ENCODE data around the gene CASR. TPM values are rescaled to one million over a fixed set of nuclear protein-coding genes. Genes with fewer than 3 reads are reported as not detected.
A peak's percentile ranks its signal among the peaks of the same experiment; 100 is the strongest.

The CASR gene
- total RNA-seq, 2 experiments from 2014 or later, result 0.04 TPM; not detected in 1

- no peak overlapping the region for H3K4me2 ChIP-seq (ENCODE audit: low read length)
- no peaks in the 10 kb centered on the region for H3K36me3 ChIP-seq (ENCODE audit: insufficient read depth, low read length)
- no peak for DNase-seq (ENCODE audit: low spot score)
- BruUV-seq (replicated peaks), result no TSS peak
- POLR2A ChIA-PET, result no interaction called here
- no peak overlapping the region for H2AFZ ChIP-seq (ENCODE audit: low read length)
- no peaks in the 10 kb centered on the region for H3K9me2 ChIP-seq (ENCODE audit: insufficient read depth, low read length)
- CTCF ChIA-PET (ENCODE audit: unreplicated experiment), result no interaction called here
- no peak overlapping the region for H3K4me3 ChIP-seq (ENCODE audit: low read depth, low read length, poor library complexity, severe bottlenecking)
- intact Hi-C loops (cut with micrococcal nuclease; ENCODE audit: unreplicated experiment), result no loop called here
- H3K27ac ChIP-seq (ENCODE audit: low read depth, low read length, poor library complexity, severe bottlenecking), result no peak overlapping the region
- peaks cover 8% of the 10 kb centered on the region for H3K4me1 ChIP-seq (ENCODE audit: insufficient read depth, low read length, poor library complexity, severe bottlenecking)
- H3K9me3 ChIP-seq (ENCODE audit: low read length), result no peaks in the 10 kb centered on the region
- no peak for TF ChIP-seq CTCF (conservative IDR thresholded peaks at IDR 0.05; ENCODE audit: low read length)
- TF ChIP-seq EZH2phosphoT487 (IDR thresholded peaks at IDR 0.05; ENCODE audit: borderline replicate concordance, low read depth, low read length), result no peak
- no peaks in the 10 kb centered on the region for H4K20me1 ChIP-seq (ENCODE audit: insufficient read depth, low read length)
- no peaks in the 10 kb centered on the region for H3K79me2 ChIP-seq (ENCODE audit: insufficient read depth, low read depth, low read length)
Measured at GRCh38 chr3:122235147-122235546, 51.7 kb downstream of the CASR start.

- H3K9me2 ChIP-seq (ENCODE audit: insufficient read depth, low read length), result no peaks in the 10 kb centered on the region
- ChIA-PET POLR2A (interaction anchor here (0.9 kb wide), 1 partner anchor 16 kb away, joined by 4 read pairs; no protein-coding TSS in a partner anchor), CTCF (ENCODE audit: unreplicated experiment) (no interaction called here)
- intact Hi-C loops (cut with micrococcal nuclease; ENCODE audit: unreplicated experiment), result no loop called here
- no peak overlapping the region for H3K4me2 ChIP-seq (ENCODE audit: low read length)
- H3K9me3 ChIP-seq (ENCODE audit: low read length), result no peaks in the 10 kb centered on the region
- H3K36me3 ChIP-seq (ENCODE audit: insufficient read depth, low read length), result no peaks in the 10 kb centered on the region
- H3K4me3 ChIP-seq (ENCODE audit: low read depth, low read length, poor library complexity, severe bottlenecking), result no peak overlapping the region
- no peak overlapping the region for H2AFZ ChIP-seq (ENCODE audit: low read length)
- H3K4me1 ChIP-seq (ENCODE audit: insufficient read depth, low read length, poor library complexity, severe bottlenecking), result no peaks in the 10 kb centered on the region
- H3K79me2 ChIP-seq (ENCODE audit: insufficient read depth, low read depth, low read length), result no peaks in the 10 kb centered on the region
- BruUV-seq (replicated peaks), result no TSS peak
- no peak for DNase-seq (ENCODE audit: low spot score)
- no peak for TF ChIP-seq EZH2phosphoT487 (IDR thresholded peaks at IDR 0.05; ENCODE audit: borderline replicate concordance, low read depth, low read length)
- no peak for TF ChIP-seq CTCF (conservative IDR thresholded peaks at IDR 0.05; ENCODE audit: low read length)
- H3K27ac ChIP-seq (ENCODE audit: low read depth, low read length, poor library complexity, severe bottlenecking), result no peak overlapping the region
- no peaks in the 10 kb centered on the region for H4K20me1 ChIP-seq (ENCODE audit: insufficient read depth, low read length)
Measured at GRCh38 chr3:122239112-122239511, 55.6 kb downstream of the CASR start.

- H3K4me3 ChIP-seq (ENCODE audit: low read depth, low read length, poor library complexity, severe bottlenecking), result peak overlapping the region; percentile 57
- H2AFZ ChIP-seq (ENCODE audit: low read length), result peak overlapping the region; percentile 94
- TF ChIP-seq EZH2phosphoT487 (IDR thresholded peaks at IDR 0.05; ENCODE audit: borderline replicate concordance, low read depth, low read length) (no peak), CTCF (conservative IDR thresholded peaks at IDR 0.05; ENCODE audit: low read length) (peak; percentile 64)
- DNase-seq (ENCODE audit: low spot score), result peak; percentile 46
- no peaks in the 10 kb centered on the region for H3K9me2 ChIP-seq (ENCODE audit: insufficient read depth, low read length)
- H4K20me1 ChIP-seq (ENCODE audit: insufficient read depth, low read length), result no peaks in the 10 kb centered on the region
- intact Hi-C loops (cut with micrococcal nuclease; ENCODE audit: unreplicated experiment), result no loop called here
- no peaks in the 10 kb centered on the region for H3K36me3 ChIP-seq (ENCODE audit: insufficient read depth, low read length)
- no TSS peak for BruUV-seq (replicated peaks)
- H3K27ac ChIP-seq (ENCODE audit: low read depth, low read length, poor library complexity, severe bottlenecking), result no peak overlapping the region
- ChIA-PET CTCF (ENCODE audit: unreplicated experiment) (no interaction called here), POLR2A (no interaction called here)
- no peaks in the 10 kb centered on the region for H3K79me2 ChIP-seq (ENCODE audit: insufficient read depth, low read depth, low read length)
- H3K4me2 ChIP-seq (ENCODE audit: low read length), result peak overlapping the region; percentile 55
- H3K9me3 ChIP-seq (ENCODE audit: low read length), result no peaks in the 10 kb centered on the region
- peaks cover 34% of the 10 kb centered on the region for H3K4me1 ChIP-seq (ENCODE audit: insufficient read depth, low read length, poor library complexity, severe bottlenecking)
Measured at GRCh38 chr3:122245513-122246174, 62.2 kb downstream of the CASR start.
